Activated CD4-positive, alpha-beta T cell treated with anti-CD3 and anti-CD28 coated beads, Interleukin-10, Interleukin-2, amounts not matched to agents 100 ng/mL and 50 ng/mL, durations not matched to agents 16 hours and 8 hours (primary cell): ENCODE measurements around the gene PFKFB1.

Experiments used
- DNase-seq: peaks from one replicate; pipeline ENCODE4 v3.0.0-alpha.2; 2020

PFKFB1 gene

GRCh38 chrX:54920610-54921426, 73.2 kb downstream of the PFKFB1 start, which contains the start of gene TRO:
Gene TRO (plus strand): TSS chrX:54920824. CDS start chrX:54922247, 1,423 bp downstream.
- DNase-seq = no peak

GRCh38 chrX:54909941-54910340, 84.0 kb downstream of the PFKFB1 start:
- no peak for DNase-seq

GRCh38 chrX:54894159-54894558, 99.8 kb downstream of the PFKFB1 start:
- no peak for DNase-seq

- peak; percentile 51 for DNase-seq
These were observed 102.4 kb downstream of the PFKFB1 start for GRCh38 chrX:54891573-54891972.

GRCh38 chrX:54885740-54886139, 108.2 kb downstream of the PFKFB1 start:
- no peak for DNase-seq
